Left renal pelvis (tissue), 4 donors: Measurements from ENCODE around the gene LFNG. TPM values are rescaled to one million over a fixed set of nuclear protein-coding genes. Genes with fewer than 3 reads are reported as not detected.

Source experiments
- DNase-seq, 4 donors: peaks; one replicate each; pipeline ENCODE4 v3.0.0-alpha.2; 2013; ENCODE audit warnings: low read depth in 4 of 4, low spot score in 3 of 4
- polyA plus RNA-seq, 4 donors: library from polyadenylated mRNA; unstranded; fragments of 120-200 nt; gene quantifications; one replicate each; pipeline ENCODE4 v1.2.1, GENCODE V29; 2013; ENCODE audit not compliant: insufficient read length in 4 of 4

Gene LFNG
- polyA plus RNA-seq, 4 donors = 10.7 to 34.9 (median 28.1) TPM

DNA sequence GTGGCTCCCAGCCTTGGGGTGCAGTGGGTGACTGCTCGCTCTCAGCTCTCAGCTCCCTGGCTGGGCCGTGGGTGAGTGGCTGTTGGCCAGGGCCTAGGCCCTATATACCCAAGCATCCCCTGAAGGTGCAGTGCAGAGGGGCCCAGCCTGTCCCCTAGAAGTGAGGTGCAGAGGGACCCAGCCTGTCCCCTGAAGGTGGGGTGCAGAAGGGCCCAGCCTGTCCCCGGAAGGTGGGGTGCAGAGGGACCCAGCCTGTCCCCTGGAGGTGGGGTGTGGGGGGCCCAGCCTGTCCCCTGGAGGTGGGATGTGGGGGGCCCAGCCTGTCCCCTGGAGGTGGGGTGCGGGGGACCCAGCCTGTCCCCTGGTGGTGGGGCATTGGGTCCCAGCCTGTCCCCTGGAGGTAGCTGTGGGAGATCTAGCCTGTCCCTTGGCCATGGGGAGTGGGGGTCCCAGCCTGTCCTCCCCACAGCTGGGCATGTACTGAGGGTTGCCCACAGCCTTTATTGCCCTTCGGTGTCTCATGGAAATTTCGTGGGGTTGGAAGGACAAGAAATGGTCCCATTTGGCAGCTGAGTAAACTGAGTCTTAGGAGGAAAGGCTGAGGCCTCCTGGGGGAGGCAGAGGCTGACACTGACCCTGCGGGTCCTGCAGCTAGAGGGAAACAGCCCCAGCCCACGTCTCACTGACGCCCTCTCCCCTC, 17.5 kb upstream of the LFNG start:
- no peak for DNase-seq

DNA sequence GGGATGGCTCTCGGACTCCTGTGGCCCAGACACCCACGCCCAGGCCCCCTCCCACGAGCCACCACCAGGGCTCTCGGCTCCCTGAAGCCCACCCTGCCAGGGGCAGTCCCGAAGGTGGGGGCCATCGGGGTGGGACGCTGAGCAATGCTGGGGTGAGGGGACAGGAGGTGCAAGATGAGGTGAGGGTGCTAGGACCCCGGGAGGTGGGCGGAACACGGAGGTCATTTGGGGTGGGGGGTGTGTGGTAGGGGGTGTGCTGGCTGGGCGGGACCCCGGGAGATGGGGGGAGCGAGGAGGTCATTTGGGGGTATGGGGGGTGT, 17.0 kb upstream of the LFNG start:
- DNase-seq = no peak

DNA sequence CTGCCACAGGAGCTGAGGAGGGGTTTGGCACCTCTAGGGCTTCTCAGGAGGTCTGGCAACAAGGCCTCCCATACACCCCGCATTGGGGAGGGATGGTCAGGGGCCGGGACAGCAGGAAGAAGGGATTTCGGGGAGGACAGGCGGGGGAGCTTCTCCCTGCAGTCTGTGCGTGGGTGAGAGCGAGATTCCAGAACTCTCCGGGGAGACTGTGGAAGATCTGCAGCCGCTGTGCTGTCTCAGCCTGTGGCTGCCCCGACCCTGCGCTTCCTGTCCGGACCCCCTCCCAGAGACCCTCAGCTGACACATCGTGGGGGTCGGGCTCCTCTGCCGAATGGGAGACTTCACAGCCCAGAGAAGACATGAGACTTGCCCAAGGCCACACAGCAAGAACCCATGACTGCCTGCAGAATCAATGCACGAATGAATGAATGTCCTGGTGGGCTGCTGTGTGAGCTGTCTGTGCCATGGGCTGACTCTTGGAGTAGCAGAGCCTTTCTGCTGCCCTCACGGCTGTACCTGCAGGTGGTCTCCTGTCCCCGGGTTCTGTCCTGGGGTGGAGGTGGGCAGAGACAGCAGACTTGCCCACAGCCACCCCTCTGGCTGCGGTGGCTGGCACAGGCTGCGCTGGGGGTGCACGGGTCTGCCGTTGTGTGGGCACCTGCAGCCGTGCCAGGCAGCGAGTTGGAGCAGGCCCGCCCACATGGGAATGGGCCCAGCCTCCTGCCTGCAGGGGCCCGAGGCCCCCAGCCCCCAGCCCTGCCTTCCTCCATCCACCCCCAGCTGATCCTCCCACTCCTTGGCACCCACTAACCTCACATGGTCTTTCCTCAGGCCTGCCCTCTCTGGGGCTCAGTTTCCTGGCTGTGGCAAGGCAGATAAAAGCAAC, 16.3 kb upstream of the LFNG start:
- DNase-seq = no peak

DNA sequence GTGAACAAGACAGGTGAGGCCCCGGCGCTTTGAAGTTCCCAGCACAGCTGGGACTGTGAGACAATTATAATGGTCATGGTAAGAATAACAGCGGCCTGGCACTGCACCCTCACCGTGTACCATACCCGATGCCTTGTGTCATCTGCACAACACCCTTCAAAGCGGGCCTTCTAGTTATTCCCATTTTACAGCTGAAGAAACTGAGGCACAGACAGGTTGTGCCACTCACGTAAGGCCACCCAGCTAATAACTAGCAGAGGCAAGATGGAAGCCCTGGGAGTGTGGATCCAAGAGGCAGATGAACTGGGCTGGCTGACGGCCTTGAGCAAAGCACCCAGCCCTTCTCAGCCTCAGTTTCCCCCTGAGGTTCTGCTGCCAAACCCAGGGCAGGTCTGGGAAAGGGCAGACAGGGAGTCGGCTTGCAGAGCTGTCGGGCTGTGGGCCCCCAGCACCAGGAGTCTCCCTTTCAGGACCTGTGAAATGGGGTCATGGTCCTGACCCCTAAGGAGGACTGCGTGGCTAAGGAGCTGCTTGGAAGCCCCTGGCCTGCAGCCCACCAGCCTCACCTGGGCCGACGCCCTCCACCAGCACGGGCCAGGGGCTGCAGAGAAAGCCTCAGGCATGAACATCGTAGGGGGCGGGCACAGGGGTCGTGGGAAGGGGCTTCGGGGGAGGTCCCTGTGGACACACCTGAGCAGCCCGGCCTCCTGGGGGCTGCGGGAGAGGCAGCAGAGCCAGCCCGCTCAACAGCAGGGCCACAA, 15.3 kb upstream of the LFNG start:
- no peak for DNase-seq

DNA sequence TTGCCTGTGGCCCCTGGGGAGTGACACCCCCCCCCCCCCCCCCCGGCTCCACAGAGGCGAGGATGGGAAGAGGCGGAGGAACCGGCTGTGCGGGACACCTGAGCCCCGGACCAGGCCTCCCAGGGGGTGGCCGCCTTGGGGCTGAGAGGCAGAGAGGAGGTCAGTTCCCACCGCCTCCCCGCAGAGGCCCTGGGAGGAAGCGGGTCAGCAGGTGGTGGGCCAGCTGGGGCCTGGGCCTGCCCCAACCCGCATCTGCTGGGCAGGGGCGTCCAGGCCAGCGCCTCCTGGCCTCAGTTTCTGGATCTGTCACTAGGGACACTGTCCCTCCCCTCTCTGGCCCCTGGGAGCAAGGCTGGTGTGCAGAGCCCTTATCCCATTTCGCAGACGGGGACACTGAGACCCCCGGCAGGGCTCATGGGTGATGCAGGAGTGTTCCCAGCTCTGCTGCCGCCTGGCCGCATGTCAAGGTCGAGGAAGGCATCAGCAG, 14.6 kb upstream of the LFNG start:
- DNase-seq = no peak

DNA sequence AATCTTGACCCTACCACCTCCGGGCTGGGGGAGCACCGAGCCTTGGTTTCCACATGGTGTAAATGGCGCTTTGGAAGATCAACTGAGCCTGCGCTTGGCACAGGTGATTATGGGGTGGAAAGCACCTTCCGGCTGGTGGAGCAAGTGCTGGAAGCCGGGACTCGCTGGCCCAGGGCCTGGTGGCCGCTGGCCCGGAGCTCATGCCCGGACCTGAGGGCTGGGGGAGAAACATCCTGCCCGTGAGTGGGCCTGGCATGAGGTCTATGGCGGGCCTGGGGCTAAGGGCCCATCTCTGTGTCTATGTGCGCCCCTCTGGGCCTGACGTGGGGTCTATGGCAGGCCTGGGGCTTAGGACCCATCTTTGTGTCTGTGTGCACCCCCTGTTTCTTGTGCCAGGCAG, 14.2 kb upstream of the LFNG start:
- DNase-seq = no peak

DNA sequence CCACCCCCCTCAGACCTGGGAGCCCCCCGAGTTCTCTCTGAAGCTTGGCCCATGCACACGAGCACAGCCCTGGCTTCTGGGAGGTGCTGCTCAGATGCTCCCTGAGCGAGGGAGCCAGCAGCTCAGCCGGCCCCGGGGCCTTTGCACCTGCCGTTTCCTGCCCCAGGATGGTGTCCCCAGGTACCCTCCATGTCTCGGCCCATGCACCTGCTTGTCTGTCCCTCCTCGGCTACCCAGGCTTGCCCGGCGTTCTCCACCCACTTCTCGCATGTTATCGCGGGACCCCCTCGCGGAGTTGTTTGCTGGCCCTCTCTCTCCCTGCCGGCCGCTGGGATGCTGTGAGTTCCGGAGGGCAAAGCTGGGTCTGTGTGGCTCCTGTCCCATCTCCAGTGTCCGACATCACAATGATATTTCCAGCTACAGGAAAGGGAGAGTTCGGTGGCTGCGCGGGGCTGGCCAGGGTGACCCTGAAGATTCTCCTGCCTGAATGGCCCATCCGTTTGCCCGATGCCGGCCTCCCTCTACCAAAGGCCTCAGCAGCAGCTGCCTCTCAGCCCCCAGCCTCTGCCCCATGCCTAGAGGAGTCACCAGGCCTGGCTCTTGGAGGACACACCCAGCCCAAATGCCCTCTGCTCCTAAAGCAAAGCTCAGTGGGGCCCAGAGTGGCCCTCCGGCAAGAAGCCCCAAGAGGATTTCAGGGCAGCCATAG, 12.2 kb upstream of the LFNG start:
- DNase-seq = no peak

DNA sequence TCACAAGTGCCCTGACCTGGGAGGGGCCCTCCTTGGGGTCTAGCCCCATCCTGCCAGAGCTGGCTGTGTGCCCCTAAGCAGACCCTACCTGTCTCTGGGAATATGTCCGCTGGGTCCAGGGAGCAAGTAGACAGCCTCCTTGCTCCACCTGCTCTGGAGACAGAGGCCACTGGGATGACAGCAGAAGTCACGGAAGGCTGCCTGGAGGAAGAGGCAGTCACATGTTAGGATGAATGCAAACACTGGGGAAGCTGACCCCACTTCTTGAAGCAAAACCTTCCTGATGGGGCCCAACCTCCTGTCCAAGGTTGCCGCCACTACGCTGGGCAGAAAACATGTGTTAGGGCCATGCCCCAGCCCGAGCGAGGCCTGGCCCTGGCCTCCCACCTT, 11.7 kb upstream of the LFNG start:
- DNase-seq = no peak

DNA sequence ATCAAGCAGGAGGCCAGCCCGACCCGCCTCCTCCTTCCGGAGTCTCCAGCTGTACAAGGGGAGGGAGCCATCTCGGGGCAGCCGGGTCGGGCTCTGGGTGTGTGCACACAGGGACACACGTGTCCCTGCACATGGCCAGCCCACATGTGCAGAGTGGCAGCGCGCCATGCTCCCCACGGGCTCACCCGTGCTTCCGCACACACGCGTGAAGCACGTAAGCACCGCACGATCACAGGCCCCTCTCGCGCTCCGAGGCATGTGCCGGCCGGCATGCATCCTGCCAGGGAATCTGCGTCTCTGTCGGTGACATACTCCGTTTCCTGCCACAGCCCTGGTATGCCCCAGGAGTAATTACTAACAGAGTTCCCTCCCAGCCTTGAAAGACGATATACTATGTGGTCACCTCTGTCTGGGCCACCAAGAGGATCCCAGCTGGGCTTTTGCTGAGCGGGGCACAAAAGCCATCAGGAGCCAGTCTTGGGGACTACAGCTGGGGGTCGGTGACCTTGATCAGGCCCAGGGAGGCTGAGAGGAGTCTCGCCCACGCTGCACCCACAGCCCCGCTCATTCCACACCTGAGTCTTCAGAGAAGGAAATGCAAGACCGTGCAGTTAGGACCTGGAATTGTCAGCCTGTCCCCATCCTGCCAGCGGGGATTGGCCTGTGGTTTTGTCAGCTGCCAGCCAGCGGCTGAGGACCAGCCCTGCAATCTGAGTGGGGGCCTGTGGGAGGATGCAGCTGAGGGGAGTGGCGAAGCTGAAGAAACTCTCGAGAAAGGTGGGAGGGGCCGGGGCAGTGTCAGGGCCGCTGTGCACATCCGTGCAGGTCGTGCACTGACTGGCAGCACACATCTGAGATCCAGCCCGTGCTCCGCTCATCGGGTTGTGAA, 11.0 kb upstream of the LFNG start:
- DNase-seq = no peak

DNA sequence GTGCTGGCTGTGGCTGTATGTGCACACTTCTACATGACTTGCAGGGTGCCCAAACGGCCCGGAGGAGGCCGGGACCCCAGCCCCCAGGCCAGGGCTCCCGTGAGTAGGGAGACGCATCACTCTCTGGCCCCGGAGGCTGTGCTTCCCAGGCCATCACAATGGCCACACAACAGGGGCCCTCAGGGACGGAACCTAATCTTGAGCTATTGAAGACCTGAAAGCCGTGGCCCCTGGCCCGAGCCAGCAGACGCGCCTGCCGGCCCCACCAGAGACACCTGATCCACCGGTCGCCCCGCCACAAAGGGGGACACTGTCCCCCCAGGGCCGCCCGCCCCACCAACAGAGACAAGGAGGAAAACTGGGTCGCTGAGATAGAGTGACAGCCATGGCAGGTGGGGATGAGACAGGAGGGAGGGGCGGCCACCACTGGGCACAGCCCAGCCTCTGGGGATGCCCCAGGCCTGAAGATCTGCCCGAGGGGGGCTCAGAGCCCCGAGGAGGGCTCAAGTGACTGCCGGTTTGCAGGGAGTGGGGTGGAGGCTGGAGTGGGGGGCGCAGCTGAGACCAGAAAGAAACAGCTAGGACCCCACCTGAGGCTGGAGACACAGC, 10.2 kb upstream of the LFNG start:
- DNase-seq = no peak

DNA sequence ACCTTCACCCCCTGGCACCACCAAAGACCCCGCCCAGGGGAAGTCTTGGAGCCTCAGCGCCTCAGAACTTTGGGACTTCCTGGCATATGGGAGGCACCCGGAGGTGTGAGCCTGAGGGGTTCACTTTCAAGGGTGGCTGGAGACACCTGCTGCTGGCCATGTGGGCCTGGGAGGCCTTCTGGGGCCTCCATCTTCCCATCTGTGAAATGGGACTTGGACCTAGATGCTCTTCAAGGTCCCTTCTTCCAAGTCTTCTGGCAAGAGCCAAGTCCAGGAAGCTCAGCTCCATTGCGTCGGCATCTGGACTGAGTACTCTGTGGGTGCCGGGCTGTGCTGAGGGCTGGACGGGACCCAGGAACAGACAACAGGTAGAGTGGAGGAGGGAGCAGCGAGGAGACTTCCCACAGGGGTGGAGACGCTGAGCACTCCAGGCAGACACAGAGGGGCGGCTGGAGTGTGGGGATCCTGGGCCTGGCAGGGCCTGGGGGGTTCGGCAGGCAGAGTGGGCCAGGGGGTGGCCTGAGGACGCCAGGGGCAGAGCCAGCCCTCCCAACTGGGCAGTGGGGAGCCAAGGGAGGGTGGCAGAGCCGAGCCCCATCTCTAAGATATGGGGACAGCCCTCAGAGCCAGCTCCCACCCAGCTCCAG, 9.3 kb upstream of the LFNG start:
- no peak for DNase-seq

DNA sequence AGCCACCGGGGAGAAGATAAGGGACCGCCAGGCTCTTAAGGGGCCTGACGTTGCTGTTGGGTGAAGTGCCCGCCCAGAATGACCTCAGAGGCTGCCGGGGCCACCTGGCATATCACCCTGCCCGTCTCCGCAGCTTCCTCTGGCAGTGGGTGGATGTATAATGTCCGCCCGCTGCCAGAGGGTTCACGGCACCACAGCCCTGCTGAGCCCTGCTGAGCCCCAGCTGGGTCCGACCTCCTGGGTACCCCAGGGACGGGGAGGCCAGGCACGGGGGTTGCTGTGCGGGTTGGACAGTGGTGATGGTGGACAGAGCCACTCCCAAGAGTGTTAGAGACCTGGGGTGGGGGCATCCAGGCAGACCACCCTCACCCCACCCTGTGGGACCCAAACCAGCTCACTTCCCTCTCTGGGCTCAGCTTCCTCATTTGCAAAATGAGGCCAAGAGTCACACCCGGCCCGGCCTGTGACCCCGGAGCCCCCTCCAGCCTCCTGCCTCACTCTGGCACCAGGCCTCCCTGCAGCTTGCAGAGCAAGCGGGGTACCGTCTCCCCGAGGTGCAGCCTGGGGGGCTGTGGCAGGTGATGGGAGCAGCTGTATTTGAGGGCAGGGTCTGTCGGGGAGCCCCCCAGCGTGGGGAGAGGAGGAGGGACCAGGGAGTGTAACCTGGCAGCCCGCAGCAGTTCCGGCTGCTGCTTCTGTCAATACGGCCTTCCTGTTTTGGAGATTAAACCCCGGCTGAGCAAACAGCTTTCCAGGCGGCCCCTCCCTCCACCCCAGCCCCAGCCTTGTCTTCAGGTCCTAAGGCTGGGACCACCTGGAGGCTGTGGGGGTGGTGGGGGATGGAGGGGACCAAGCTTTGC, 8.4 kb upstream of the LFNG start:
- DNase-seq = no peak

DNA sequence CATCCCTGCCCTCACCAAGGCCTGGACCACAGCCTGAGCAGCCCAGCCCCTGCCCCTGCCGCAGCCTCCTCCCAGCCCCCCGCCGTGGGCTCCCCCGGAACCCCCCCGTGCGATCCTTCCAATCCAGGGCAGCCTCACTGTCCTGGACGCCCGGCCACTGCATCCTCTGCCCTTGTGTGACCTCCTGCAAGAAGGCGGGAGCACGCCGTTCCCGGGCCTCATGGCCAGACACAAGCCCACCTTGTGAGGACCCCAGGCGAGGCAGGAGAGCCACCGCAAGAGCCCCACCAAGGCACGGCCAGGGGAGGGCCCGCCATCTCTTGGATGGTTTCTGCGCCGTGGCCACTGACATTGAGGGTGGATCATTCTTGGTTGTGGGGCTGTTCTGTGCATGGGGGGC, 7.8 kb upstream of the LFNG start:
- DNase-seq = no peak

DNA sequence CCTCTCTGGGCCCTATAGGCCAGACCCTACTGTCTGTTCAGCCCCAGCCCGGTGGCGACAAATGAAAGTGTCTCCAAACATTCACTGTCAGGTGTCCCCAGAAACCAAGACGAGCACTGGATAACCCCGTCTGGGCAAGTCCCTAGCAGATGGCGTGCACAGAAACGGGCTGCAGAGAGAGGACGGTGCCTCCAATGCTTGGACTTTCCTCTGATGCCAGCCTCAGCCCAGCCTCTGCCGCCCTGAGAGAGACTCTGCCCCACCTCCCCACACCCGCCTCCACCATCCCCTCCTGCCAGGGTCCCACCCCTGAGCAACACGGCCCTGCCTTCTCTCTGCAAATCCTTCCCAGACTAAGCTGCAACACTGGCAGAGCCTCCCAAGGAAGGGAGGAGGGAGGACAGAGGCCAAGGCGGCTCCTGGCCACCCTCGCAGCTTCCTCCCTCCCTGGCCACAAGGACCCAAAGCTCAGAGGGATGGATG, 7.4 kb upstream of the LFNG start:
- no peak for DNase-seq

DNA sequence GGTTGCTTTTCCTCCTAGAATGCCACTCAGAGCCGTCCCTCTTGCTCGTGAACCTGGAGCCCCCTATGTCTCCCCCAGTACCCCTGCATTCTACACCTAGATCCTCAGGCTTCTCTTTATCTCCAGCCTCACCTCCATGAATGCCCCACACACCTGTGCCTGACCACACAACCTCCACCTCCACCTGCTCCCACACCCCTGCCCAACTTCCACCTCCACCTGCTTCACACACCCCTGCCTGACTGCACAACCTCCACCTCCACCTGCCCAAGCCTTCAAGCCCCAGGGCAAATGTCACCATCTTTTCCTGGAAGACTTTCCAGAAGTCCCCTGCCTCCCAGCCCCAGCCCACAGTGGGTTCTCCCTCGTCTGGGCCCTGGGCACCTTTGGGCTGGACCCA, 6.9 kb upstream of the LFNG start:
- DNase-seq = no peak

DNA sequence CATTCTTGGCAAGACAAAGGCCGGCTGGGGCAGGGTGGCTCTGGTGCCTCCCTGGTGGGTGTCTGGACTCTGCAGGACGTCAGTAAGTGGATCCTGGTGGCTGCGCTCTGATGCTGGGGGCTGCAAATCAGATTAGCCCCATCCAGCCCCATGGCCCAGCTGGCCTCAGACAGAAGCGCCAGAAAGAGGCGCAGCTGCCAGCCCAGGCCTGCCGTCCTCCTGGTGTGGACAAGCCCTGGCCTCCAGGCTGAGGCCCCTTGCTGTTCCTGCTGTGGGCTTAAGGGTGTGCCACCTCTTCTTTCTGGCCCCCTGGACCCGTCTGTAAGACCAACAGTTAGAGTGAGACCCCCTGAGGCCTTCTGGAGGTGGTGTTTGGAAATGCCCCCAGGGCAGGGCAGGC, 5.9 kb upstream of the LFNG start:
- DNase-seq = no peak

DNA sequence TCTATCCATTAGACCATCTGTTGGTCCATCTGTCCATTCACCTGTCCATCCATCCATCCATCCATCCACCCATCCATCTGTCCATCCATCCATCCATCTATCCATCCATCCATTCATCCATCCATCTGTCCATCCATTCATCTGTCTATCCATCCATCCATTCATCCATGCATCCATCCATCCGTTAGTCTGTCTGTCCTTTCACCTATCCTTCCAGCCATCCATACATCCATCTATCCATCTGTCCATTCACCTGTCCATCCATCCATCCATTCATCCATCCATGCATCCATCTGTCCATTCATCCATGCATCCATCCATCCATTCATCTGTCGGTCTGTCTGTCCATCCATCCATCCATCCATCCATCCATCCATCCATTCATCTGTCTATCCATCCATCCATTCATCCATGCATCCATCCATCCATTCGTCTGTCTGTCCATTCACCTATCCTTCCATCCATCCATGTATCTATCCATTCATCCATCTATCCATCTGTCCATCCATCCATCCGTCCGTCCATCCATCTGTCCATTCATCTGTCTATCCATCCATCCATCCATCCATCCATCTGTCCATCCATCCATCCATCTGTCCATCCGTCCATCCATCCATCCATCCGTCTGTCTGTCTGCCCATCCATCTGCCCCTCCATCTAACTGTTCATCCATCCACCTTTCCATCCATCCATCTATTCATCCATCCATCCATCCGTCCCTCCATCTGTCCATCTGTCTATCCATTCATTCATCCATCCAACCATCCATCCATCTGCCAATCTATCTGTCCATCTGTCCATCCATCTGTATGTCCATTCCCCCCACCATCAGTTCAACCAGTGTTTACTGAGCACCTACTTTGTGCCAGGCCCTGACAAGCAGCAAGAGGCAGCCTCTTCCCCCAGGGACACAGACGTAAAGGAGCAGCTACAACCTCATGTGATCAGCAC, 4.8 kb upstream of the LFNG start:
- no peak for DNase-seq
